Measurements from ENCODE around the gene DNAJB9. TPM values are rescaled to one million over a fixed set of nuclear protein-coding genes. Genes with fewer than 3 reads are reported as not detected.

Gene DNAJB9
- 11.7 and 35.5 TPM in 2 replicates for total RNA-seq

DNA sequence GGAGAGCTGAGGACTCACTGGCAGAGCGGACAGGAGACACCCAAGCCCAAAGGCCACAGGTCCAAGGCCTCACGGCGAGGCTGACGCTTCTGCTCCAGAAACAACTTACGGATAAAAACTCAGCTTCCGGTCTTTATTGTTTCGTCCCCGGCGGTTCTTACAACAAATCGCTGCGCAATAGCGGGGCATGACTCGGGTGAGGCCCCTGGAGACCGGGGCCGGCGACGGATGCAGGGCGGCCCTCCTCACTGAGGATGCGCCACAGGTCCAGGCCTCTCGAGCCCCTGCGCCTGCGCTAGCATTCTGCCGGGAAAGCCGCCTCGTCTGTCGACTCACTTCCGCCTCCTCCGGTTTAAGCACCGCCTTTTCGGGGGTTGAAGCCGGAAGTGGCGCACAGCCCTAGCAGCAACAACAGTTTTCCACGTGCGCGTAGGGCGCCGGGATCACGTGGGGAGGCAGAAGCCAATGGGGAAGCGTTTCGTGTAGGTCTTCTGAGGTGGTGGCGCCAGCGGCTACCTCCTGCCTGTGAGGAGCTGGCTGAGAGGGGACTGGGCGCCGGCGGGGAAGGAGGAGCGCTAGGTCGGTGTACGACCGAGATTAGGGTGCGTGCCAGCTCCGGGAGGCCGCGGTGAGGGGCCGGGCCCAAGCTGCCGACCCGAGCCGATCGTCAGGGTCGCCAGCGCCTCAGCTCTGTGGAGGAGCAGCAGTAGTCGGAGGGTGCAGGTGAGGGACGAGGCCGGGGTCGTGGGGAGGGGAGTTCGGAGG, at the start of gene DNAJB9, which contains the start of gene THAP5:
TSS of gene DNAJB9 (plus strand) at position 494 of the 765 bp plus-strand sequence. CDS start 1,853 bp downstream, outside the sequence.
TSS of gene THAP5 (minus strand) at position 326 of the 765 bp plus-strand sequence. CDS start at position 189, 137 bp downstream.

GRCh38 chr7:108525985-108526767, 43.5 kb upstream of the DNAJB9 start, which contains the start of gene PNPLA8:
Gene PNPLA8, minus strand, starts transcription at chr7:108526135. Its CDS starts 10,644 bp downstream, at chr7:108515491.

Other genes starting within 250 kb of the DNAJB9 start
- 12.3 and 31.8 TPM in 2 replicates for gene NRCAM, start 113.4 kb upstream of the DNAJB9 start, total RNA-seq
- 19.3 and 25.0 TPM in 2 replicates for gene PNPLA8, start 43.7 kb upstream of the DNAJB9 start, total RNA-seq
- gene THAP5, start 168 bp upstream of the DNAJB9 start, total RNA-seq = 8.5 and 14.5 TPM in 2 replicates

Measured in pericardium fibroblast (primary cell).